Measurements from ENCODE around the gene MAP2K5.

MAP2K5 gene

GRCh38 chr15:67805666-67806516, 263.4 kb downstream of the MAP2K5 start:
- TF ChIP-seq ZNF8 (CRISPR knock-in tag; IDR thresholded peaks at IDR 0.05): no peak
- no peak for TF ChIP-seq CSDC2 (CRISPR knock-in tag; IDR thresholded peaks at IDR 0.05)
- TF ChIP-seq ZFP30 (CRISPR knock-in tag; IDR thresholded peaks at IDR 0.05): no peak
- no peak for TF ChIP-seq TCF4 (CRISPR knock-in tag; IDR thresholded peaks at IDR 0.05; ENCODE audit: borderline replicate concordance)
- TF ChIP-seq GLIS3 (CRISPR knock-in tag; IDR thresholded peaks at IDR 0.05): no peak
- TF ChIP-seq ZC3H10 (CRISPR knock-in tag; IDR thresholded peaks at IDR 0.05): no peak
- no peak for TF ChIP-seq TSHZ2 (CRISPR knock-in tag; IDR thresholded peaks at IDR 0.05)
- TF ChIP-seq ZNF70 (CRISPR knock-in tag; IDR thresholded peaks at IDR 0.05): no peak
- no peak for TF ChIP-seq SNAI2 (CRISPR knock-in tag; IDR thresholded peaks at IDR 0.05)
- TF ChIP-seq BACH2 (CRISPR knock-in tag; IDR thresholded peaks at IDR 0.05; ENCODE audit: borderline replicate concordance): no peak
- ATAC-seq: no peak

- TF ChIP-seq ISL1 (CRISPR knock-in tag; IDR thresholded peaks at IDR 0.05) (no peak), TOX (CRISPR knock-in tag; IDR thresholded peaks at IDR 0.05; ENCODE audit: borderline replicate concordance) (no peak)
- ATAC-seq: no peak
These were observed 264.0 kb downstream of the MAP2K5 start for GRCh38 chr15:67806536-67806935.

DNA sequence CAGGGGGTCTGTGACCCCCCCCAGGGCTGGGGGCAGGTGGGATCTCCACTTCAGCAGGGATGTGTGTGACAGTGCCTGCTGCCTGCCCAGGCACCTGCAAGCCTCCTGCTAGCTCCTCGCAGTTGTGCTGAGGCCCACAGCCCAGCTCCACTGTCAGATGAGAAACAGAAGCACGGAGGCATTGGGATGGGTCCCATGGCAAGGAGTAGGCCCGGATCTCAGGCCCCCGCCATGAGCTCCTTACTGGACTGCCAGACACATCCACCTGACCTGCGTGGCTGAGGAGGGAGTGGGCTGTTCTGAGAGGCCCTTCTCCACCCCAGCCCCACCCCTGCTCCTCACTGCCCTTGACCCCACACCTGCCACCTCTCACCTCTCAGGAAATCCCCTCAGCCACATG, 264.6 kb downstream of the MAP2K5 start:
- TF ChIP-seq GLIS3 (CRISPR knock-in tag; IDR thresholded peaks at IDR 0.05) (no peak), TOX (CRISPR knock-in tag; IDR thresholded peaks at IDR 0.05; ENCODE audit: borderline replicate concordance) (no peak), ISL1 (CRISPR knock-in tag; IDR thresholded peaks at IDR 0.05) (no peak), ARNTL (CRISPR knock-in tag; IDR thresholded peaks at IDR 0.05; ENCODE audit: borderline replicate concordance, low read depth) (no peak), RARB (CRISPR knock-in tag; IDR thresholded peaks at IDR 0.05) (no peak), TSHZ2 (CRISPR knock-in tag; IDR thresholded peaks at IDR 0.05) (no peak), BACH2 (CRISPR knock-in tag; IDR thresholded peaks at IDR 0.05; ENCODE audit: borderline replicate concordance) (no peak), PPARA (CRISPR knock-in tag; IDR thresholded peaks at IDR 0.05; ENCODE audit: borderline replicate concordance) (no peak), ZC3H10 (CRISPR knock-in tag; IDR thresholded peaks at IDR 0.05) (no peak), TCF4 (CRISPR knock-in tag; IDR thresholded peaks at IDR 0.05; ENCODE audit: borderline replicate concordance) (no peak)
- TF ChIP-seq, protein P1, sequence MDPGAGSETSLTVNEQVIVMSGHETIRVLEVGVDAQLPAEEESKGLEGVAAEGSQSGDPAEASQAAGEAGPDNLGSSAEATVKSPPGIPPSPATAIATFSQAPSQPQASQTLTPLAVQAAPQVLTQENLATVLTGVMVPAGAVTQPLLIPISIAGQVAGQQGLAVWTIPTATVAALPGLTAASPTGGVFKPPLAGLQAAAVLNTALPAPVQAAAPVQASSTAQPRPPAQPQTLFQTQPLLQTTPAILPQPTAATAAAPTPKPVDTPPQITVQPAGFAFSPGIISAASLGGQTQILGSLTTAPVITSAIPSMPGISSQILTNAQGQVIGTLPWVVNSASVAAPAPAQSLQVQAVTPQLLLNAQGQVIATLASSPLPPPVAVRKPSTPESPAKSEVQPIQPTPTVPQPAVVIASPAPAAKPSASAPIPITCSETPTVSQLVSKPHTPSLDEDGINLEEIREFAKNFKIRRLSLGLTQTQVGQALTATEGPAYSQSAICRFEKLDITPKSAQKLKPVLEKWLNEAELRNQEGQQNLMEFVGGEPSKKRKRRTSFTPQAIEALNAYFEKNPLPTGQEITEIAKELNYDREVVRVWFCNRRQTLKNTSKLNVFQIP (CRISPR knock-in tag; IDR thresholded peaks at IDR 0.05; ENCODE audit: borderline replicate concordance, low read depth): no peak
- TF ChIP-seq, protein P2, sequence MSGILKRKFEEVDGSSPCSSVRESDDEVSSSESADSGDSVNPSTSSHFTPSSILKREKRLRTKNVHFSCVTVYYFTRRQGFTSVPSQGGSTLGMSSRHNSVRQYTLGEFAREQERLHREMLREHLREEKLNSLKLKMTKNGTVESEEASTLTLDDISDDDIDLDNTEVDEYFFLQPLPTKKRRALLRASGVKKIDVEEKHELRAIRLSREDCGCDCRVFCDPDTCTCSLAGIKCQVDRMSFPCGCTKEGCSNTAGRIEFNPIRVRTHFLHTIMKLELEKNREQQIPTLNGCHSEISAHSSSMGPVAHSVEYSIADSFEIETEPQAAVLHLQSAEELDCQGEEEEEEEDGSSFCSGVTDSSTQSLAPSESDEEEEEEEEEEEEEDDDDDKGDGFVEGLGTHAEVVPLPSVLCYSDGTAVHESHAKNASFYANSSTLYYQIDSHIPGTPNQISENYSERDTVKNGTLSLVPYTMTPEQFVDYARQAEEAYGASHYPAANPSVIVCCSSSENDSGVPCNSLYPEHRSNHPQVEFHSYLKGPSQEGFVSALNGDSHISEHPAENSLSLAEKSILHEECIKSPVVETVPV (CRISPR knock-in tag; IDR thresholded peaks at IDR 0.05): no peak
- ATAC-seq: no peak

DNA sequence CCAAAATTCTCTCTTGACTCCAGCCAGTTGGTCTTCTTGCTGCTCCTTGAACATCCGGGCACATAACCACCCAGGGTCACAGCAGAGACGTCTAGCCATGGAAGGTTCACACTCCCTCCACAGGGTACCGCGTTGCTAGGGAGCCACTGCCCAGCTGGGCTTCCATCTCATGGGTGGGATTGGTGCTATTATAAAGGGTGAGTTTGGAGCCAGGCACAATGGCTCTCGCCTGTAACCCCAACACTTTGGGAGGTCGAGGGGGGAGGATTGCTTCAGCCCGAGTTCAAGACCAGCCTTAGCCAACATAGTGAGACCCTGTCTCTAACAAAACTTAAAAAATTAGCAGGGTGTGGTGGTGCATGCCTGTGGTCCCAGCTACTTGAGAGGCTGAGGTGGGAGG, 265.3 kb downstream of the MAP2K5 start:
- TF ChIP-seq OSR1 (CRISPR knock-in tag; IDR thresholded peaks at IDR 0.05) (no peak), CSDC2 (CRISPR knock-in tag; IDR thresholded peaks at IDR 0.05) (no peak), ZNF70 (CRISPR knock-in tag; IDR thresholded peaks at IDR 0.05) (no peak), TOX (CRISPR knock-in tag; IDR thresholded peaks at IDR 0.05; ENCODE audit: borderline replicate concordance) (no peak), ZNF565 (CRISPR knock-in tag; conservative IDR thresholded peaks at IDR 0.05; ENCODE audit: low read depth) (no peak), SNAI2 (CRISPR knock-in tag; IDR thresholded peaks at IDR 0.05) (no peak), ZC3H10 (CRISPR knock-in tag; IDR thresholded peaks at IDR 0.05) (no peak), TSHZ2 (CRISPR knock-in tag; IDR thresholded peaks at IDR 0.05) (no peak), ISL1 (CRISPR knock-in tag; IDR thresholded peaks at IDR 0.05) (no peak)
- TF ChIP-seq, protein P1 (CRISPR knock-in tag; IDR thresholded peaks at IDR 0.05; ENCODE audit: borderline replicate concordance, low read depth): no peak
- ATAC-seq: no peak
